Measurements from ENCODE around the gene CMTM8.

CMTM8 gene

DNA sequence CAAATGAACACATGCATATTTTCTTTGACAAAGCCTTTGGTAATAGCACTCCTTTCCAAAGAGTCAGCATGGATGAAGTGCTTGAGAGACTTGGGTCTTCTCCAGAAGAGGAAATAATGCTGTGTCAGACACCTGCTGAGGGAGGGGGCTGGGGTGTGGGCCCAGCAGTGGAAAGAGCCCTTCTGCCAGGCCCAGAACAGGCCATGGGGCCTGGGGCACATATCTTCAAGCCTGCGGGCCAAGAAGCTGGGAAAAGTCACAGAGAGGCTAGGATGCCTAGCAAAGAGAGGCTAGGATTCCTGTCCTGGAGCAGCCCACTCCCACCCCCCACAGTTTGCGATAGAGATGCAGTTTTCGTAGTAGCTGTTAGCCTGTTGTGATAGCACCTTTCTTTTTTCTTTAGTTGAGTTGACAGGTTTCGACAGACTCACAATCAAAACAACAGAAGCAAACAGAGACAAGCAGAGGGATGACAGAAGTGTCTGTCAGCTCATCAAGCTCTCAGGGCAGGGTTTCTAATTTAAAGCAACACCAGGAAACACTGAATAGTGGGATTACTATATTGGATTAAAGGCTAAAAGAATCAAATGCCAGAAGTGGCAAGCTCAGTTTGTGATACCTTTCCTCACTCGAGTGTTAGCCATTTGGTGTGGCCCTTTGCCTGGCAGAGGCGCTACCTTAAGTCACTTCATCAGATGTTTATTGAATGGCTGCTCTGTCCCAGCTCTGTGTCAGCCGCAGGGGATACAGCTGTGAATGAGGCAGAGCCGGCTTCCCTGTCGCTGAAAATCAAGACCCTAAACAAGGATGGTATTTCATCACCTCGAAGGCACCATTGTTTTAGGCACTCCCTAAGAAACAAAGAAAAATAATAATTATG lies 172.1 kb downstream of the CMTM8 start:
- Histone ChIP-seq H3K27me3 (ENCODE audit: insufficient read depth, low read depth) (no peaks in the 10 kb centered on the region), H4K20me1 (ENCODE audit: insufficient read depth) (no peaks in the 10 kb centered on the region), H3K27ac (no peak overlapping the region), H3K4me2 (no peak overlapping the region), H3K9ac (no peak overlapping the region), H3K36me3 (ENCODE audit: insufficient read depth) (no peaks in the 10 kb centered on the region), H2AFZ (ENCODE audit: low read depth) (no peak overlapping the region), H3K4me3 (IDR thresholded peaks at IDR 0.05; ENCODE audit: insufficient read depth, low read depth, low read length) (no peak overlapping the region), H3K79me2 (ENCODE audit: insufficient read depth, low read depth) (peaks cover 19% of the 10 kb centered on the region; the same call in 1 of the 2 replicates), H3K4me1 (ENCODE audit: low read depth, poor library complexity, severe bottlenecking) (peaks cover 27% of the 10 kb centered on the region)
- TF ChIP-seq, protein P1, sequence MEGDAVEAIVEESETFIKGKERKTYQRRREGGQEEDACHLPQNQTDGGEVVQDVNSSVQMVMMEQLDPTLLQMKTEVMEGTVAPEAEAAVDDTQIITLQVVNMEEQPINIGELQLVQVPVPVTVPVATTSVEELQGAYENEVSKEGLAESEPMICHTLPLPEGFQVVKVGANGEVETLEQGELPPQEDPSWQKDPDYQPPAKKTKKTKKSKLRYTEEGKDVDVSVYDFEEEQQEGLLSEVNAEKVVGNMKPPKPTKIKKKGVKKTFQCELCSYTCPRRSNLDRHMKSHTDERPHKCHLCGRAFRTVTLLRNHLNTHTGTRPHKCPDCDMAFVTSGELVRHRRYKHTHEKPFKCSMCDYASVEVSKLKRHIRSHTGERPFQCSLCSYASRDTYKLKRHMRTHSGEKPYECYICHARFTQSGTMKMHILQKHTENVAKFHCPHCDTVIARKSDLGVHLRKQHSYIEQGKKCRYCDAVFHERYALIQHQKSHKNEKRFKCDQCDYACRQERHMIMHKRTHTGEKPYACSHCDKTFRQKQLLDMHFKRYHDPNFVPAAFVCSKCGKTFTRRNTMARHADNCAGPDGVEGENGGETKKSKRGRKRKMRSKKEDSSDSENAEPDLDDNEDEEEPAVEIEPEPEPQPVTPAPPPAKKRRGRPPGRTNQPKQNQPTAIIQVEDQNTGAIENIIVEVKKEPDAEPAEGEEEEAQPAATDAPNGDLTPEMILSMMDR (conservative IDR thresholded peaks at IDR 0.05; ENCODE audit: low read depth, low read length), result no peak

DNA sequence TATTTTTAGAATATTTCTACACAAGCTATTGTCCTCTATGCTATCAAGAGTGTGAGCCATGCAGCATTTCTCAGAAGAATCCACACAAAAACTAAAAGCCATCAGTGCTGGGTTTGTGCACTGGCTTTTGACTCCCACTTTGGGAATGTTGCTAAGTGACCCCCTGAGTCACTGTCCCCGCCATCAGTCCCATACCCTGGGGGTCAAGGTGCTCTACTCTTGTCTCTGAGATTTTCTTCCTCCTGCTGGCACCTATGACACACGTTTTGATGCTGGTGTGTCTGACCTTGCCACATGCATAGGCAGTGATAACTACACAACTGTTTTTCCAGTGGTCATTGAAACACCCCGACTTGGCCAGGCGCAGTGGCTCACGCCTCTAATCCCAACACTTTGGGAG lies 173.0 kb downstream of the CMTM8 start:
- no peak overlapping the region for H3K4me2 ChIP-seq
- H3K79me2 ChIP-seq (ENCODE audit: insufficient read depth, low read depth), result peaks cover 16% of the 10 kb centered on the region; the same call in 1 of the 2 replicates
- peaks cover 27% of the 10 kb centered on the region for H3K4me1 ChIP-seq (ENCODE audit: low read depth, poor library complexity, severe bottlenecking)
- no peaks in the 10 kb centered on the region for H3K27me3 ChIP-seq (ENCODE audit: insufficient read depth, low read depth)
- no peak overlapping the region for H3K27ac ChIP-seq
- H2AFZ ChIP-seq (ENCODE audit: low read depth), result no peak overlapping the region
- H3K4me3 ChIP-seq (IDR thresholded peaks at IDR 0.05; ENCODE audit: insufficient read depth, low read depth, low read length), result no peak overlapping the region
- no peaks in the 10 kb centered on the region for H3K36me3 ChIP-seq (ENCODE audit: insufficient read depth)
- H4K20me1 ChIP-seq (ENCODE audit: insufficient read depth), result no peaks in the 10 kb centered on the region
- no peak overlapping the region for H3K9ac ChIP-seq
- TF ChIP-seq, protein P1 (conservative IDR thresholded peaks at IDR 0.05; ENCODE audit: low read depth, low read length), result no peak

DNA sequence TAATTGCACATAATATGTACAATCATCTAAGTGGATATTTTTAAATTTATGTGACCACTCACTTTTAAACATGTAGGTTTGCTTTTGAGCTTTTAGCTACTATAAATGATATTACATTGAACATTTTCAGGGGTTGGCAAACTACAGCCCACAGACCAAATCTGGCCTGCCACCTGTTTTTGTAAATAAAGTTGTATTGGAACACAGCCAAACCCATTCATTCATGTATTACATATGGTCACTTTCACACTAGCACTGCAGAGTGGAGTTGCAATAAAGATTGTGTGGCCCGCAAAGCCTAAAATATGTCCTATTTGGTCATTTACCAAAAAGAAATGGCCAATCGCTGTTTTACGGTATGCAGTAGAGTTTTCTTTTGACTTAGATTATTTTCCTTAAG lies 174.4 kb downstream of the CMTM8 start:
- H3K9ac ChIP-seq, result no peak overlapping the region
- no peaks in the 10 kb centered on the region for H3K27me3 ChIP-seq (ENCODE audit: insufficient read depth, low read depth)
- TF ChIP-seq, protein P1 (conservative IDR thresholded peaks at IDR 0.05; ENCODE audit: low read depth, low read length), result no peak
- H3K4me2 ChIP-seq, result peak overlapping the region; percentile 6; the same call in 1 of the 2 replicates
- peaks cover 28% of the 10 kb centered on the region for H3K4me1 ChIP-seq (ENCODE audit: low read depth, poor library complexity, severe bottlenecking)
- no peak overlapping the region for H3K27ac ChIP-seq
- H4K20me1 ChIP-seq (ENCODE audit: insufficient read depth), result no peaks in the 10 kb centered on the region
- no peaks in the 10 kb centered on the region for H3K36me3 ChIP-seq (ENCODE audit: insufficient read depth)
- no peak overlapping the region for H2AFZ ChIP-seq (ENCODE audit: low read depth)
- H3K79me2 ChIP-seq (ENCODE audit: insufficient read depth, low read depth), result peaks cover 30% of the 10 kb centered on the region
- H3K4me3 ChIP-seq (IDR thresholded peaks at IDR 0.05; ENCODE audit: insufficient read depth, low read depth, low read length), result no peak overlapping the region

DNA sequence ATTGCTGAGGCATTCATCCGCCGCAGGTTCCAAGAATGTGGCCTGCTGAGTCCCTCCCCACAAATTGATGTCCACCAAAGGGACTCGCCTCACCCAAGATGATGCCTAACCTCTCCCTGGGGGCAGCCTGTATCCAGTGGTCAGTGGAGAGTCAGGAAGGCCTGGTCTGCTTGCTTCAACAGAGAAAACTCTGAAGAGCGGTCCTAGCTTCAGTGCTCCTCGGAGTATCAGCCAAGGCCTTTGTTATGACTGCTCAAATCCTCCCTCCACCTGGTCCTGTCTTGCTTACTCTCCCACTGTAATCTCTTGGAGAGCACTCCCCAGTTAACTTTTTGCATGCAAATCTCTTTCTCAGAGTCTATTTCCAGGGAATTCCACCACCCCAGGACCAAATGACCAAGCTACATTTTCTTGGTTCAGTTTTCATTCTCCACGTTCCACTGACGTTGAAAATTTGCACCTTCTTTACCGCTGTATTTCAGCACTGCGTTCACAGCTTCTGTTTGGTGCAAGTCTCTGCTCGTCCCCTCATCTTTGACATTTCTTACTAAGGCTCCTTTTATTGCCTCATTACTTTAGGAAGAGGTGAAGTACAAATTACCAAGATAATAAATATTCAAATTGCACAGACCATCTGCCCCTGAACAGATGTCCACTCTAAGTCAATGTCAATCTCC lies 175.5 kb downstream of the CMTM8 start:
- TF ChIP-seq, protein P1 (conservative IDR thresholded peaks at IDR 0.05; ENCODE audit: low read depth, low read length), result no peak
- Histone ChIP-seq H3K4me3 (IDR thresholded peaks at IDR 0.05; ENCODE audit: insufficient read depth, low read depth, low read length) (no peak overlapping the region), H3K27me3 (ENCODE audit: insufficient read depth, low read depth) (no peaks in the 10 kb centered on the region), H3K4me2 (no peak overlapping the region), H2AFZ (ENCODE audit: low read depth) (no peak overlapping the region), H3K27ac (no peak overlapping the region), H4K20me1 (ENCODE audit: insufficient read depth) (no peaks in the 10 kb centered on the region), H3K79me2 (ENCODE audit: insufficient read depth, low read depth) (peaks cover 41% of the 10 kb centered on the region), H3K9ac (no peak overlapping the region), H3K4me1 (ENCODE audit: low read depth, poor library complexity, severe bottlenecking) (peaks cover 39% of the 10 kb centered on the region), H3K36me3 (ENCODE audit: insufficient read depth) (no peaks in the 10 kb centered on the region)

All from KMS-11 (cell line).